A549 (cell line): ENCODE results near the gene DPEP1. TPM values are rescaled to one million over a fixed set of nuclear protein-coding genes. Genes with fewer than 3 reads are reported as not detected.
A peak's percentile ranks its signal among the peaks of the same experiment; 100 is the strongest.

ENCODE experiments used
- ATAC-seq, 2 experiments: fragments of 200-7000 bp in 1 of 2; fragments of >200 bp in 1 of 2; cut with Nextera tagmentation in 1 of 2; cut with Tn5 transposase in 1 of 2; 3 replicates each; pipeline versions ENCODE4 v1.8.0 to v1.9.1; 2018 to 2020; ENCODE audit warnings: mild to moderate bottlenecking in 1 of 2, moderate library complexity in 1 of 2
- CTCF ChIA-PET: fragments of 300-600 bp; sonication (Branson Sonifier 250); formaldehyde crosslinking; extraction: SDS; loops from one replicate; lab custom pipeline; 2021; ENCODE audit warnings: antibody characterized with exemption, inconsistent platforms; lab: Yijun Ruan, JAX
- POLR2A ChIA-PET: fragments of 350-600 bp; formaldehyde crosslinking; extraction: SDS; loops from one replicate; lab custom pipeline; 2021; ENCODE audit warnings: antibody characterized with exemption, inconsistent platforms; lab: Yijun Ruan, JAX
- DNase-seq, 2 experiments: peaks; one replicate each; pipeline versions ENCODE4 v3.0.0 to v3.0.0-alpha.2; 2011 to 2016; ENCODE audit warnings: low read depth in 1 of 2, low spot score in 1 of 2
- FAIRE-seq: peaks from 2 replicates; lab custom pipeline; 2011; peaks lifted over from hg19 to GRCh38; lab: Jason Lieb, UNC
- H3K27ac ChIP-seq, 2 experiments: fragments of >200 bp; sonication (Bioruptor Twin); formaldehyde crosslinking; 3 replicates each; pipeline ENCODE4 v1.5.1; 2016 to 2017
- H3K4me1 ChIP-seq: fragments of >200 bp; sonication (Bioruptor Twin); formaldehyde crosslinking; 3 replicates; pipeline ENCODE4 v1.6.1; 2016
- H3K4me2 ChIP-seq: fragments of >200 bp; sonication (Bioruptor Twin); formaldehyde crosslinking; 3 replicates; pipeline ENCODE4 v1.6.1; 2016
- H3K4me3 ChIP-seq: fragments of >200 bp; sonication (Bioruptor Twin); formaldehyde crosslinking; 3 replicates; pipeline ENCODE4 v1.5.1; 2016
- H3K9me3 ChIP-seq: fragments of >200 bp; sonication (Bioruptor Twin); formaldehyde crosslinking; 3 replicates; pipeline ENCODE4 v1.6.1; 2016
- BHLHE40 ChIP-seq: IDR thresholded peaks from 2 replicates; pipeline ENCODE4 v1.6.1; 2012; ENCODE audit warnings: low read depth, low read length, inconsistent platforms
- CBX8 ChIP-seq: fragments of 200-600 bp; sonication (generic); IDR thresholded peaks from 2 replicates; pipeline ENCODE4 v1.6.1; 2016
- EHF ChIP-seq: fragments of 250-450 bp; sonication (Bioruptor Pico); IDR thresholded peaks from 2 replicates; pipeline ENCODE4 v1.5.0; 2020; ENCODE audit warnings: mild to moderate bottlenecking
- ESRRA ChIP-seq: fragments of 150-350 bp; IDR thresholded peaks from 2 replicates; pipeline ENCODE4 v1.6.1; 2014; ENCODE audit warnings: mild to moderate bottlenecking, low read length, borderline replicate concordance
- FOSB ChIP-seq: fragments of 250-450 bp; sonication (Bioruptor Pico); IDR thresholded peaks from 2 replicates; pipeline ENCODE4 v1.5.0; 2020; ENCODE audit warnings: mild to moderate bottlenecking, moderate library complexity
- FOSL2 ChIP-seq, 2 experiments: fragments of 450-650 bp in 1 of 2; fragments of >200 bp in 1 of 2; sonication (Bioruptor Twin) in 1 of 2; formaldehyde crosslinking; IDR thresholded peaks; 2 replicates each; pipeline versions ENCODE4 v1.5.0 to v1.6.1; 2016 to 2020; ENCODE audit warnings: mild to moderate bottlenecking in 1 of 2, moderate library complexity in 1 of 2
- GATA3 ChIP-seq: IDR thresholded peaks from 2 replicates; pipeline ENCODE4 v1.6.1; 2012; ENCODE audit warnings: borderline replicate concordance
- HDAC2 ChIP-seq: fragments of 200-600 bp; sonication (generic); IDR thresholded peaks from 2 replicates; pipeline ENCODE4 v1.6.1; 2016
- KDM5A ChIP-seq: fragments of 200-600 bp; sonication (generic); IDR thresholded peaks from 2 replicates; pipeline ENCODE4 v1.6.1; 2016; ENCODE audit warnings: antibody characterized with exemption, mild to moderate bottlenecking
- MAFK ChIP-seq: fragments of 450-650 bp; IDR thresholded peaks from 2 replicates; pipeline ENCODE4 v1.6.1; 2014; ENCODE audit not compliant: partially characterized antibody
- MYC ChIP-seq: IDR thresholded peaks from 2 replicates; pipeline ENCODE4 v1.6.1; 2012; ENCODE audit warnings: mild to moderate bottlenecking, inconsistent platforms, low read length, improper control_type of control experiment, borderline replicate concordance
- NR3C1 ChIP-seq: fragments of >200 bp; sonication (Bioruptor Twin); formaldehyde crosslinking; IDR thresholded peaks from 3 replicates; pipeline ENCODE4 v1.6.1; 2017
- PHF8 ChIP-seq: fragments of 200-600 bp; sonication (generic); IDR thresholded peaks from 2 replicates; pipeline ENCODE4 v1.6.1; 2016; ENCODE audit warnings: low read depth, mild to moderate bottlenecking, antibody characterized with exemption, moderate library complexity, borderline replicate concordance
- POLR2A ChIP-seq: IDR thresholded peaks from 2 replicates; pipeline ENCODE4 v1.6.1; 2012; ENCODE audit warnings: mild to moderate bottlenecking, low read length
- RAD21 ChIP-seq, 2 experiments: fragments of >200 bp in 1 of 2; sonication (Bioruptor Twin) in 1 of 2; formaldehyde crosslinking in 1 of 2; IDR thresholded peaks in 1 of 2; conservative IDR thresholded peaks in 1 of 2; 2 replicates in 1 of 2; 3 replicates in 1 of 2; pipeline ENCODE4 v1.6.1; 2012 to 2018; ENCODE audit warnings: inconsistent platforms in 1 of 2
- RARB ChIP-seq: fragments of 250-450 bp; sonication (Bioruptor Pico); IDR thresholded peaks from 2 replicates; pipeline ENCODE4 v1.8.0; 2021; ENCODE audit warnings: mild to moderate bottlenecking, moderate library complexity
- SMC3 ChIP-seq: fragments of >200 bp; sonication (Bioruptor Twin); formaldehyde crosslinking; IDR thresholded peaks from 3 replicates; pipeline ENCODE4 v1.6.1; 2018; ENCODE audit warnings: inconsistent platforms
- SREBF2 ChIP-seq: fragments of 450-650 bp; IDR thresholded peaks from 2 replicates; pipeline ENCODE4 v1.6.1; 2014; ENCODE audit warnings: mild to moderate bottlenecking, moderate library complexity
- TP53 ChIP-seq: fragments of 250-450 bp; sonication (Bioruptor Pico); IDR thresholded peaks from 2 replicates; pipeline ENCODE4 v1.5.0; 2021; ENCODE audit warnings: mild to moderate bottlenecking, moderate library complexity
- ZFP36 ChIP-seq: fragments of 450-650 bp; IDR thresholded peaks from 2 replicates; pipeline ENCODE4 v1.6.1; 2014; ENCODE audit warnings: borderline replicate concordance; ENCODE audit not compliant: partially characterized antibody
- WGBS: methylation state at CpG from one replicate; pipeline ENCODE4 v1.1.6; 2017; ENCODE audit errors: missing lambda C conversion rate; 5-methylcytosine and 5-hydroxymethylcytosine counted together
- polyA plus RNA-seq, 4 experiments: library from polyadenylated mRNA; depleted of rRNA in 3 of 4; stranded (reverse); fragments of >200 nt; fragmentation: RNase III in 1 of 4; extraction: RNeasy Plus Mini Kit Qiagen cat#74134 plus additional on column Dnase treatment in 1 of 4; gene quantifications; 2 replicates in 3 of 4; 3 replicates in 1 of 4; pipeline ENCODE4 v1.2.3, GENCODE V29; 2011 to 2017
- TF ChIP-seq, protein P1 (sequence below): IDR thresholded peaks from 2 replicates; pipeline ENCODE4 v1.6.1; 2012
- TF ChIP-seq, protein P2 (sequence below): fragments of 150-350 bp; IDR thresholded peaks from 2 replicates; pipeline ENCODE4 v1.6.1; 2014; ENCODE audit warnings: low read depth, mild to moderate bottlenecking, low read length
- TF ChIP-seq, protein P3 (sequence below): fragments of 200-600 bp; sonication (generic); IDR thresholded peaks from 2 replicates; pipeline ENCODE4 v1.6.1; 2016; ENCODE audit warnings: antibody characterized with exemption, mild to moderate bottlenecking, moderate library complexity
- TF ChIP-seq, protein P4 (sequence below): fragments of >200 bp; sonication (Bioruptor Twin); formaldehyde crosslinking; IDR thresholded peaks from 3 replicates; pipeline ENCODE4 v1.6.1; 2016
- TF ChIP-seq, protein P5 (sequence below): fragments of 250-450 bp; sonication (Bioruptor Pico); IDR thresholded peaks from 2 replicates; pipeline ENCODE4 v1.5.0; 2020; ENCODE audit warnings: low read depth, mild to moderate bottlenecking, moderate library complexity
- TF ChIP-seq, protein P6 (sequence below): IDR thresholded peaks from 2 replicates; pipeline ENCODE4 v1.6.1; 2012
- TF ChIP-seq, protein P7 (sequence below): fragments of >200 bp; sonication (Bioruptor Twin); formaldehyde crosslinking; IDR thresholded peaks from 2 replicates; pipeline ENCODE4 v1.6.1; 2016

Gene DPEP1
- polyA plus RNA-seq, 2 of the 4 experiments (the other 2 are of a cell fraction): 1.3 to 1.5 TPM

DNA sequence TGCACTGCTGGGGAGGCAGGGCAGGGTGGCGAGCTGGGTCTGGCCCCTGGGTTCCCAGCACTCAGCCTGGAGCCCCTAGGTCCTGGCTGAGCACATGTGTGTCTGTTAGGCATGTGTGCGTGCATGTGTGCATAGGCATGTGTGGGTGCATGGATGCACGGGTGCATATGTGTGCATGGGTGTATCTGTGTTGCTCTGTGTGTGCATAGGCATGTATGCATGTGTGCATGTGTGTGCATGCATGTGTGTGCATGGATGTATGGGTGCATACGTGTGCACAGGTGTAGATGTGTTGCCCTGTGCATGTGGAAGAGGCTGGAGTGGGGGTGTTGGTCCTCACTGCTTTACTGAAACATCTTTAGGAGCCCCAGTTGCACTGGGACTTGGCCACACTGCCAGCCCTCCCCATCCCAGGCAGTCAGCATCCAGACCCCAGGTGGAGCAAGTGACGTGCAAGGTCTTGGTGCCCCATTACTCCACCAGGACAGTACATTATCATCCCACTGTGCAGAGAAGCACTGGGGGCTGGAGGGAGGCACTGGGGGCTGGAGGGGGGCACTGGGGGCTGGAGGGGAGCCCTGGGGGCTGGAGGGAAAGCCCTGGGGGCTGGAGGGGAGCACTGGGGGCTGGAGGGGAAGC is 10.4 kb upstream of the DPEP1 start:
- TF ChIP-seq SMC3 (no peak), MYC (no peak), POLR2A (no peak), RAD21 (conservative IDR thresholded peaks at IDR 0.05 in 1 of 2, IDR thresholded peaks at IDR 0.05 in 1 of 2) (no peak), GATA3 (no peak), BHLHE40 (no peak), HDAC2 (no peak), ZFP36 (no peak), EHF (no peak)
- TF ChIP-seq, protein P1, sequence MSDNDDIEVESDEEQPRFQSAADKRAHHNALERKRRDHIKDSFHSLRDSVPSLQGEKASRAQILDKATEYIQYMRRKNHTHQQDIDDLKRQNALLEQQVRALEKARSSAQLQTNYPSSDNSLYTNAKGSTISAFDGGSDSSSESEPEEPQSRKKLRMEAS: no peak
- TF ChIP-seq, protein P2, sequence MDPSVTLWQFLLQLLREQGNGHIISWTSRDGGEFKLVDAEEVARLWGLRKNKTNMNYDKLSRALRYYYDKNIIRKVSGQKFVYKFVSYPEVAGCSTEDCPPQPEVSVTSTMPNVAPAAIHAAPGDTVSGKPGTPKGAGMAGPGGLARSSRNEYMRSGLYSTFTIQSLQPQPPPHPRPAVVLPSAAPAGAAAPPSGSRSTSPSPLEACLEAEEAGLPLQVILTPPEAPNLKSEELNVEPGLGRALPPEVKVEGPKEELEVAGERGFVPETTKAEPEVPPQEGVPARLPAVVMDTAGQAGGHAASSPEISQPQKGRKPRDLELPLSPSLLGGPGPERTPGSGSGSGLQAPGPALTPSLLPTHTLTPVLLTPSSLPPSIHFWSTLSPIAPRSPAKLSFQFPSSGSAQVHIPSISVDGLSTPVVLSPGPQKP: no peak
- TF ChIP-seq, protein P3, sequence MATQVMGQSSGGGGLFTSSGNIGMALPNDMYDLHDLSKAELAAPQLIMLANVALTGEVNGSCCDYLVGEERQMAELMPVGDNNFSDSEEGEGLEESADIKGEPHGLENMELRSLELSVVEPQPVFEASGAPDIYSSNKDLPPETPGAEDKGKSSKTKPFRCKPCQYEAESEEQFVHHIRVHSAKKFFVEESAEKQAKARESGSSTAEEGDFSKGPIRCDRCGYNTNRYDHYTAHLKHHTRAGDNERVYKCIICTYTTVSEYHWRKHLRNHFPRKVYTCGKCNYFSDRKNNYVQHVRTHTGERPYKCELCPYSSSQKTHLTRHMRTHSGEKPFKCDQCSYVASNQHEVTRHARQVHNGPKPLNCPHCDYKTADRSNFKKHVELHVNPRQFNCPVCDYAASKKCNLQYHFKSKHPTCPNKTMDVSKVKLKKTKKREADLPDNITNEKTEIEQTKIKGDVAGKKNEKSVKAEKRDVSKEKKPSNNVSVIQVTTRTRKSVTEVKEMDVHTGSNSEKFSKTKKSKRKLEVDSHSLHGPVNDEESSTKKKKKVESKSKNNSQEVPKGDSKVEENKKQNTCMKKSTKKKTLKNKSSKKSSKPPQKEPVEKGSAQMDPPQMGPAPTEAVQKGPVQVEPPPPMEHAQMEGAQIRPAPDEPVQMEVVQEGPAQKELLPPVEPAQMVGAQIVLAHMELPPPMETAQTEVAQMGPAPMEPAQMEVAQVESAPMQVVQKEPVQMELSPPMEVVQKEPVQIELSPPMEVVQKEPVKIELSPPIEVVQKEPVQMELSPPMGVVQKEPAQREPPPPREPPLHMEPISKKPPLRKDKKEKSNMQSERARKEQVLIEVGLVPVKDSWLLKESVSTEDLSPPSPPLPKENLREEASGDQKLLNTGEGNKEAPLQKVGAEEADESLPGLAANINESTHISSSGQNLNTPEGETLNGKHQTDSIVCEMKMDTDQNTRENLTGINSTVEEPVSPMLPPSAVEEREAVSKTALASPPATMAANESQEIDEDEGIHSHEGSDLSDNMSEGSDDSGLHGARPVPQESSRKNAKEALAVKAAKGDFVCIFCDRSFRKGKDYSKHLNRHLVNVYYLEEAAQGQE: no peak
- TF ChIP-seq, all 56 proteins: peak for 0
- DNase-seq (no peak), ATAC-seq (peak; percentile 3 to 9; a peak in 3 of 6 replicates), FAIRE-seq (no peak)
- H3K4me3 ChIP-seq: no peak overlapping the region
- peaks cover 28% of the 10 kb centered on the region for H3K4me1 ChIP-seq
- no peaks in the 10 kb centered on the region for H3K9me3 ChIP-seq
- H3K27ac ChIP-seq: peak overlapping the region in 1 of 2 experiments; percentile 76; a peak in 3 of 6 replicates
- H3K4me2 ChIP-seq: peak overlapping the region; percentile 54
- 87% methylated on average over 2 of the region's 5 CpGs for WGBS
- ChIA-PET CTCF (interaction anchor here (0.8 to 4.2 kb wide), 9 partner anchors 12 to 97 kb away, joined by 3 to 49 read pairs (median 3); partner anchors contain the start of genes CPNE7 and DPEP1), POLR2A (interaction anchor here (1.5 kb wide), 1 partner anchor 30 kb away, joined by 6 read pairs; no protein-coding TSS in a partner anchor)

DNA sequence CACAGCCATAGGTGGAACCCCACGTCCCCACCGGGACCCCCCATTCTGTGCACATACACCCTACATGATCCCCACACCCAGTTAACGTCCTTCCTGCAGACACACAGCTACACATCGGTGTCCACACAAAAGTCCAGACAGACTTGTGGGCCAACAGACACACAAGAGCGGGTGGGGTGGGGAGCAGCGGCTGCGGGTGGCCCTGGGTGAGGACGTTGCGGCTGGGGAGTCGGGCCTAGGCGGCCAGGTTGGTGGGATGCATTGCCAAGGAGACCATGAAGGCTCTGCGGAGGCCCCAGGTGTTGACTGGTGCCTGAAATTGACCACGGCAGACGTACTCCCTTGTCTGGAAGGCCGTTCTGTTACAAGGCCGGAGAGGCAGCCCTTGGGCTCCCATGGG is 8.7 kb upstream of the DPEP1 start:
- ChIA-PET CTCF (interaction anchor here (2.1 kb wide), 1 partner anchor 11 kb away, joined by 14 read pairs; no protein-coding TSS in a partner anchor), POLR2A (no interaction called here)
- peaks cover 29% of the 10 kb centered on the region for H3K4me1 ChIP-seq
- H3K4me2 ChIP-seq: no peak overlapping the region
- FAIRE-seq: no peak
- DNase-seq: no peak
- no peak for ATAC-seq
- H3K27ac ChIP-seq: no peak overlapping the region
- H3K4me3 ChIP-seq: no peak overlapping the region
- WGBS: 82% methylated on average over 15 of the region's 16 CpGs
- H3K9me3 ChIP-seq: no peaks in the 10 kb centered on the region
- no peak for TF ChIP-seq SREBF2
- TF ChIP-seq MAFK: no peak
- TF ChIP-seq TP53: no peak
- no peak for TF ChIP-seq CBX8
- TF ChIP-seq RARB (CRISPR knock-in tag): no peak
- TF ChIP-seq, protein P4, sequence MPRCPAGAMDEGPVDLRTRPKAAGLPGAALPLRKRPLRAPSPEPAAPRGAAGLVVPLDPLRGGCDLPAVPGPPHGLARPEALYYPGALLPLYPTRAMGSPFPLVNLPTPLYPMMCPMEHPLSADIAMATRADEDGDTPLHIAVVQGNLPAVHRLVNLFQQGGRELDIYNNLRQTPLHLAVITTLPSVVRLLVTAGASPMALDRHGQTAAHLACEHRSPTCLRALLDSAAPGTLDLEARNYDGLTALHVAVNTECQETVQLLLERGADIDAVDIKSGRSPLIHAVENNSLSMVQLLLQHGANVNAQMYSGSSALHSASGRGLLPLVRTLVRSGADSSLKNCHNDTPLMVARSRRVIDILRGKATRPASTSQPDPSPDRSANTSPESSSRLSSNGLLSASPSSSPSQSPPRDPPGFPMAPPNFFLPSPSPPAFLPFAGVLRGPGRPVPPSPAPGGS: no peak
- no peak for TF ChIP-seq KDM5A
- TF ChIP-seq FOSB (CRISPR knock-in tag): no peak
- TF ChIP-seq ESRRA: no peak
- TF ChIP-seq NR3C1: no peak
- TF ChIP-seq FOSL2 (IDR thresholded peaks at IDR 0.05): no peak
- TF ChIP-seq FOSL2 (CRISPR knock-in tag; IDR thresholded peaks at IDR 0.05): no peak
- TF ChIP-seq, protein P5, sequence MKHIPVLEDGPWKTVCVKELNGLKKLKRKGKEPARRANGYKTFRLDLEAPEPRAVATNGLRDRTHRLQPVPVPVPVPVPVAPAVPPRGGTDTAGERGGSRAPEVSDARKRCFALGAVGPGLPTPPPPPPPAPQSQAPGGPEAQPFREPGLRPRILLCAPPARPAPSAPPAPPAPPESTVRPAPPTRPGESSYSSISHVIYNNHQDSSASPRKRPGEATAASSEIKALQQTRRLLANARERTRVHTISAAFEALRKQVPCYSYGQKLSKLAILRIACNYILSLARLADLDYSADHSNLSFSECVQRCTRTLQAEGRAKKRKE (CRISPR knock-in tag): no peak
- no peak for TF ChIP-seq MYC
- TF ChIP-seq, protein P6, sequence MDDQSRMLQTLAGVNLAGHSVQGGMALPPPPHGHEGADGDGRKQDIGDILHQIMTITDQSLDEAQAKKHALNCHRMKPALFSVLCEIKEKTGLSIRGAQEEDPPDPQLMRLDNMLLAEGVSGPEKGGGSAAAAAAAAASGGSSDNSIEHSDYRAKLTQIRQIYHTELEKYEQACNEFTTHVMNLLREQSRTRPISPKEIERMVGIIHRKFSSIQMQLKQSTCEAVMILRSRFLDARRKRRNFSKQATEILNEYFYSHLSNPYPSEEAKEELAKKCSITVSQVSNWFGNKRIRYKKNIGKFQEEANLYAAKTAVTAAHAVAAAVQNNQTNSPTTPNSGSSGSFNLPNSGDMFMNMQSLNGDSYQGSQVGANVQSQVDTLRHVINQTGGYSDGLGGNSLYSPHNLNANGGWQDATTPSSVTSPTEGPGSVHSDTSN: no peak
- TF ChIP-seq PHF8: no peak
- TF ChIP-seq, protein P7, sequence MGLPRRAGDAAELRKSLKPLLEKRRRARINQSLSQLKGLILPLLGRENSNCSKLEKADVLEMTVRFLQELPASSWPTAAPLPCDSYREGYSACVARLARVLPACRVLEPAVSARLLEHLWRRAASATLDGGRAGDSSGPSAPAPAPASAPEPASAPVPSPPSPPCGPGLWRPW: no peak
